ENCODE data around the gene CCNY.
"Not testable (repeated sequence)": the region's sequence is repeated elsewhere in the genome, so short reads cannot be mapped to it uniquely, and the experiment has no call there.

CCNY gene

GRCh38 chr10:35517431-35518181, 181.3 kb downstream of the CCNY start:
- DNase-seq (ENCODE audit: low read depth in 2 of 2), result peak; percentile 41 to 53
- H3K4me3 ChIP-seq (replicated peaks in 1 of 2; ENCODE audit: low read depth in 2 of 2, low read length in 2 of 2), result no peak overlapping the region
- no peak for TF ChIP-seq CTCF (IDR thresholded peaks at IDR 0.05; ENCODE audit: low read depth, low read length)

- not testable (repeated sequence) for H3K4me3 ChIP-seq (replicated peaks in 1 of 2; ENCODE audit: low read depth in 2 of 2, low read length in 2 of 2); DNase-seq (ENCODE audit: low read depth in 2 of 2)
Observed at GRCh38 chr10:35518187-35518586, 181.9 kb downstream of the CCNY start.

- no peak overlapping the region for H3K4me3 ChIP-seq (replicated peaks in 1 of 2; ENCODE audit: low read depth in 2 of 2, low read length in 2 of 2)
- TF ChIP-seq CTCF (IDR thresholded peaks at IDR 0.05; ENCODE audit: low read depth, low read length), result no peak
- no peak for DNase-seq (ENCODE audit: low read depth in 2 of 2)
Observed at GRCh38 chr10:35520996-35521395, 184.7 kb downstream of the CCNY start.

- no peak for TF ChIP-seq CTCF (IDR thresholded peaks at IDR 0.05; ENCODE audit: low read depth, low read length)
- H3K4me3 ChIP-seq (replicated peaks in 1 of 2; ENCODE audit: low read depth in 2 of 2, low read length in 2 of 2), result no peak overlapping the region
- no peak for DNase-seq (ENCODE audit: low read depth in 2 of 2)
Observed at GRCh38 chr10:35523670-35524225, 187.4 kb downstream of the CCNY start.

GRCh38 chr10:35526746-35527145, 190.4 kb downstream of the CCNY start:
- no peak for TF ChIP-seq CTCF (IDR thresholded peaks at IDR 0.05; ENCODE audit: low read depth, low read length)
- no peak for DNase-seq (ENCODE audit: low read depth in 2 of 2)
- H3K4me3 ChIP-seq (replicated peaks in 1 of 2; ENCODE audit: low read depth in 2 of 2, low read length in 2 of 2), result no peak overlapping the region

GRCh38 chr10:35532141-35532540, 195.8 kb downstream of the CCNY start:
- TF ChIP-seq CTCF (IDR thresholded peaks at IDR 0.05; ENCODE audit: low read depth, low read length), result no peak
- peak in 1 of 2 donors; percentile 22 for DNase-seq (ENCODE audit: low read depth in 2 of 2)
- no peak overlapping the region for H3K4me3 ChIP-seq (replicated peaks in 1 of 2; ENCODE audit: low read depth in 2 of 2, low read length in 2 of 2)

- TF ChIP-seq CTCF (IDR thresholded peaks at IDR 0.05; ENCODE audit: low read depth, low read length), result no peak
- DNase-seq (ENCODE audit: low read depth in 2 of 2), result peak; percentile 51 to 62
- H3K4me3 ChIP-seq (replicated peaks in 1 of 2; ENCODE audit: low read depth in 2 of 2, low read length in 2 of 2), result no peak overlapping the region
Observed at GRCh38 chr10:35533565-35533964, 197.3 kb downstream of the CCNY start.
